ENCODE data around the gene PAX8.
"Not testable (repeated sequence)": the region's sequence is repeated elsewhere in the genome, so short reads cannot be mapped to it uniquely, and the experiment has no call there.

The PAX8 gene

GRCh38 chr2:113309655-113310387 is 31.1 kb upstream of the PAX8 start:
- TF ChIP-seq, protein P1, sequence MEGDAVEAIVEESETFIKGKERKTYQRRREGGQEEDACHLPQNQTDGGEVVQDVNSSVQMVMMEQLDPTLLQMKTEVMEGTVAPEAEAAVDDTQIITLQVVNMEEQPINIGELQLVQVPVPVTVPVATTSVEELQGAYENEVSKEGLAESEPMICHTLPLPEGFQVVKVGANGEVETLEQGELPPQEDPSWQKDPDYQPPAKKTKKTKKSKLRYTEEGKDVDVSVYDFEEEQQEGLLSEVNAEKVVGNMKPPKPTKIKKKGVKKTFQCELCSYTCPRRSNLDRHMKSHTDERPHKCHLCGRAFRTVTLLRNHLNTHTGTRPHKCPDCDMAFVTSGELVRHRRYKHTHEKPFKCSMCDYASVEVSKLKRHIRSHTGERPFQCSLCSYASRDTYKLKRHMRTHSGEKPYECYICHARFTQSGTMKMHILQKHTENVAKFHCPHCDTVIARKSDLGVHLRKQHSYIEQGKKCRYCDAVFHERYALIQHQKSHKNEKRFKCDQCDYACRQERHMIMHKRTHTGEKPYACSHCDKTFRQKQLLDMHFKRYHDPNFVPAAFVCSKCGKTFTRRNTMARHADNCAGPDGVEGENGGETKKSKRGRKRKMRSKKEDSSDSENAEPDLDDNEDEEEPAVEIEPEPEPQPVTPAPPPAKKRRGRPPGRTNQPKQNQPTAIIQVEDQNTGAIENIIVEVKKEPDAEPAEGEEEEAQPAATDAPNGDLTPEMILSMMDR (IDR thresholded peaks at IDR 0.05; ENCODE audit: control insufficient read depth, extremely low read depth, insufficient read depth): no peak
- DNase-seq (ENCODE audit: low read depth): no peak

GRCh38 chr2:113308784-113309183 is 30.1 kb upstream of the PAX8 start:
- not testable (repeated sequence) for H3K4me3 ChIP-seq (ENCODE audit: low read depth, low read length); DNase-seq (ENCODE audit: low read depth)

More at GRCh38 chr2:113309655-113310387, 31.1 kb upstream of the PAX8 start:
- no peak overlapping the region for H3K4me3 ChIP-seq (ENCODE audit: low read depth, low read length)

GRCh38 chr2:113306207-113306606 is 27.5 kb upstream of the PAX8 start:
- not testable (repeated sequence) for DNase-seq (ENCODE audit: low read depth); H3K4me3 ChIP-seq (ENCODE audit: low read depth, low read length)

GRCh38 chr2:113305749-113306148 is 27.0 kb upstream of the PAX8 start:
- not testable (repeated sequence) for H3K4me3 ChIP-seq (ENCODE audit: low read depth, low read length); DNase-seq (ENCODE audit: low read depth)

DNA sequence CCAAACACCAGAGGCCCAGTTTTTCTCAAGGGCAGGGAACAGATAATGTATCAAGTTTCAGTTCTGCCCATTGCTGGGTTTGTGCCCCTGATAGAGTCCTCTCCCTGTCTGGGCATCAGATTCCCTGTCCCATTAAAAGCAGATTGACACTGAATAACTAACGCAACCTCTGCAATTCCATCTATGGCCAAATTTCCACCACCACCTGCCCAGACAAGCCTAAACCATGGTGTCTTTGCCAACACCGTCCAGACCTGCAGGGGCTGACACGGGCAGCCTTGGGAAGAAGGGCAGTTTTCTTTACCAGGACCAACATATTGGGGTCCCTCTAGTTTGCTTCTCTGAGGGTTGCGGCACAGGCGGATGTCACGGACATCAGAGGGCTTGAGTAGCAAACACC is 26.4 kb upstream of the PAX8 start:
- TF ChIP-seq, protein P1 (IDR thresholded peaks at IDR 0.05; ENCODE audit: control insufficient read depth, extremely low read depth, insufficient read depth): no peak
- no peak for DNase-seq (ENCODE audit: low read depth)

GRCh38 chr2:113304702-113305101 is 26.0 kb upstream of the PAX8 start:
- no peak for DNase-seq (ENCODE audit: low read depth)
- TF ChIP-seq, protein P1 (IDR thresholded peaks at IDR 0.05; ENCODE audit: control insufficient read depth, extremely low read depth, insufficient read depth): no peak
- H3K4me3 ChIP-seq (ENCODE audit: low read depth, low read length): no peak overlapping the region

More for the DNA sequence above, 26.4 kb upstream of the PAX8 start:
- no peak overlapping the region for H3K4me3 ChIP-seq (ENCODE audit: low read depth, low read length)

DNA sequence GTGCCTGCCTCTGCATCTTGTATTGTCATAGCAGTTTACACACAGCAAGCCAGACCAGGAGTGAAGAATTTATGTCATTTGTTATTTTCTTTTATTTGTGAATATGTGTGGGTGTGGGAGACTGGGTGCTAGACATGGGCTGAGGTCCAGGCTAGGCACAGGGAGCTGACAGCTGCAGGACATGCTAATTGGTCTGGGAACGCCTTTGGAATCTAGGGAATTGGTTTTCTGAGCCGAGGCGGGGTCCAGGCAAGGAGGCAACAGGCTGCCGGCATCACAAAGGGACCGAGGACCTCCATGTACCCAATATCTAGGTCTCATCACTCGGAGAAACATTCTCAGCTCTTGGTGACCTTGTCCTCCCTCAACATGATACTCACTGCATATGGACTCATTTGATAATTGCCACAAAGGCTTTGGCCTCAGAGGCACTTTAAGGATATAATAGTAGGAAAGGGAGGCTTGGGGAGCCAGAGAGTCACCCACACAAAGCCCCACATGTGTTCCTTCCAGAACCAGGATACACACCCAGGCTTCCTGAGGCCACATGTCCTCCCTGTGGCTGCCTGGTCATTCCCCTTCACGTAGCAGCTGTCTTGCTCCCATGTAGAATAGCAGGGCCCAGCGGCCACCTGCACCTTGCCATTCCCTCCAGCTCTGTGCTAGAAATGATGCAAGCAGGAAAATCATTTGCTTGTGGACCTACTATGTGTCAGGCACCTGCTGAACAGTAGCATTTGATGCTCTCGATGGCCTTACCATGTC is 23.7 kb upstream of the PAX8 start:
- H3K4me3 ChIP-seq (ENCODE audit: low read depth, low read length); DNase-seq (ENCODE audit: low read depth): not testable (repeated sequence)

- no peak overlapping the region for H3K4me3 ChIP-seq (ENCODE audit: low read depth, low read length)
- no peak for DNase-seq (ENCODE audit: low read depth)
- TF ChIP-seq, protein P1 (IDR thresholded peaks at IDR 0.05; ENCODE audit: control insufficient read depth, extremely low read depth, insufficient read depth): no peak
Observed at GRCh38 chr2:113300281-113300680, 21.6 kb upstream of the PAX8 start.

DNA sequence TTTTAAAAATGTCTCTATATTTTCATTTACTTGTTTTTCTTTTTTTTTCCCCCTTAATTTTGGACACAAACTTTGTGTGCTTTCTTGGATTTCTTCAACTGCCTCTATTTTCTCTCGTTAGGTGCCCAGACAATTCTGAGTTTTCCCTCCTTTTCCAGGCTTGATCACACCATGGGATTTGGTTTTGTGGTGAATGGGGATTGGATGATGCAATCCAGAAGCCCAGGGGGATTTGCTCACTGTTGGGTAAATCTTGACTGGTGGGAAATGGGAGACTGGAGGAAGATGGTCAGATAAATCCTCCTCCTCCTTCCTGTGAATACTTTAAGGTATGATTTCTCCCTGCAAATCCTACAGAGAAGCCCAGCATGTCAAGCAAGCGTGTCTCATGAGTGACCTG is 19.5 kb upstream of the PAX8 start:
- H3K4me3 ChIP-seq (ENCODE audit: low read depth, low read length): no peak overlapping the region
- DNase-seq (ENCODE audit: low read depth): no peak
- TF ChIP-seq, protein P1 (IDR thresholded peaks at IDR 0.05; ENCODE audit: control insufficient read depth, extremely low read depth, insufficient read depth): no peak

Measured in LNCaP clone FGC (cell line).